Measurements from ENCODE around the gene DYNC2H1. TPM values are rescaled to one million over a fixed set of nuclear protein-coding genes. Genes with fewer than 3 reads are reported as not detected.

Gene DYNC2H1
- polyA plus RNA-seq, 1 donor (not counting 4 experiments of a cell fraction or from before 2014, with no cell fraction given) = 18.5 TPM

GRCh38 chr11:103441021-103441420 lies 331.8 kb downstream of the DYNC2H1 start:
- no peak overlapping the region for H2AFZ ChIP-seq (ENCODE audit: control insufficient read depth, low read length)

GRCh38 chr11:103448966-103449365 lies 339.7 kb downstream of the DYNC2H1 start:
- DNase-seq (ENCODE audit: low read depth, low spot score) = no peak
- H3K9me3 ChIP-seq (ENCODE audit: control insufficient read depth, low read depth, low read length) = no peaks in the 10 kb centered on the region
- H3K4me1 ChIP-seq (ENCODE audit: control insufficient read depth, extremely low read depth, insufficient read depth, low read length) = no peaks in the 10 kb centered on the region
- no peak for FAIRE-seq
- no peaks in the 10 kb centered on the region for H3K36me3 ChIP-seq (ENCODE audit: control insufficient read depth in 2 of 2, extremely low read depth in 1 of 2, insufficient read depth in 2 of 2, low read length in 2 of 2)
- H3K9ac ChIP-seq (ENCODE audit: control insufficient read depth, extremely low read depth, insufficient read depth, low read length) = no peak overlapping the region
- TF ChIP-seq EZH2 (IDR thresholded peaks at IDR 0.05; ENCODE audit: low read length) = no peak
- TF ChIP-seq CTCF (optimal IDR thresholded peaks at IDR 0.05 in 1 of 3, IDR thresholded peaks at IDR 0.05 in 1 of 3, conservative IDR thresholded peaks at IDR 0.05 in 1 of 3; ENCODE audit: extremely low read depth in 1 of 3, insufficient read depth in 2 of 3, low read length in 3 of 3) = no peak
- no peaks in the 10 kb centered on the region for H4K20me1 ChIP-seq (ENCODE audit: control insufficient read depth, extremely low read depth, insufficient read depth, low read length)
- dilution Hi-C loops (cut with MboI; ENCODE audit: extremely low pct_ligation_motif_present, low sequenced_read_pairs) = no loop called here
- H3K4me3 ChIP-seq (ENCODE audit: control insufficient read depth in 2 of 3, extremely low read depth in 1 of 3, insufficient read depth in 2 of 3, low read depth in 1 of 3, low read length in 3 of 3) = no peak overlapping the region
- no peak overlapping the region for H3K27ac ChIP-seq (ENCODE audit: control insufficient read depth, insufficient read depth, low read length)
- no peaks in the 10 kb centered on the region for H3K79me2 ChIP-seq (ENCODE audit: control insufficient read depth, insufficient read depth, low read length)
- no peaks in the 10 kb centered on the region for H3K27me3 ChIP-seq (ENCODE audit: control insufficient read depth, extremely low read depth, insufficient read depth, low read length)
- no peaks in the 10 kb centered on the region for H3K9me1 ChIP-seq (ENCODE audit: control insufficient read depth, extremely low read depth, insufficient read depth, low read length)
- H2AFZ ChIP-seq (ENCODE audit: control insufficient read depth, low read length) = no peak overlapping the region
- H3K4me2 ChIP-seq (ENCODE audit: control insufficient read depth, extremely low read depth, insufficient read depth, low read depth, low read length) = no peak overlapping the region

More at GRCh38 chr11:103441021-103441420, 331.8 kb downstream of the DYNC2H1 start:
- no peak overlapping the region for H3K4me3 ChIP-seq (ENCODE audit: control insufficient read depth in 2 of 3, extremely low read depth in 1 of 3, insufficient read depth in 2 of 3, low read depth in 1 of 3, low read length in 3 of 3)
- no peak for TF ChIP-seq CTCF (optimal IDR thresholded peaks at IDR 0.05 in 1 of 3, IDR thresholded peaks at IDR 0.05 in 1 of 3, conservative IDR thresholded peaks at IDR 0.05 in 1 of 3; ENCODE audit: extremely low read depth in 1 of 3, insufficient read depth in 2 of 3, low read length in 3 of 3)
- TF ChIP-seq EZH2 (IDR thresholded peaks at IDR 0.05; ENCODE audit: low read length) = no peak
- H3K79me2 ChIP-seq (ENCODE audit: control insufficient read depth, insufficient read depth, low read length) = no peaks in the 10 kb centered on the region
- H3K4me1 ChIP-seq (ENCODE audit: control insufficient read depth, extremely low read depth, insufficient read depth, low read length) = peaks cover 5% of the 10 kb centered on the region
- H4K20me1 ChIP-seq (ENCODE audit: control insufficient read depth, extremely low read depth, insufficient read depth, low read length) = no peaks in the 10 kb centered on the region
- DNase-seq (ENCODE audit: low read depth, low spot score) (no peak), FAIRE-seq (no peak)
- H3K4me2 ChIP-seq (ENCODE audit: control insufficient read depth, extremely low read depth, insufficient read depth, low read depth, low read length) = no peak overlapping the region
- H3K9ac ChIP-seq (ENCODE audit: control insufficient read depth, extremely low read depth, insufficient read depth, low read length) = no peak overlapping the region
- H3K27ac ChIP-seq (ENCODE audit: control insufficient read depth, insufficient read depth, low read length) = no peak overlapping the region
- H3K36me3 ChIP-seq (ENCODE audit: control insufficient read depth in 2 of 2, extremely low read depth in 1 of 2, insufficient read depth in 2 of 2, low read length in 2 of 2) = no peaks in the 10 kb centered on the region
- no peaks in the 10 kb centered on the region for H3K27me3 ChIP-seq (ENCODE audit: control insufficient read depth, extremely low read depth, insufficient read depth, low read length)
- dilution Hi-C loops (cut with MboI; ENCODE audit: extremely low pct_ligation_motif_present, low sequenced_read_pairs) = no loop called here
- no peaks in the 10 kb centered on the region for H3K9me3 ChIP-seq (ENCODE audit: control insufficient read depth, low read depth, low read length)
- no peaks in the 10 kb centered on the region for H3K9me1 ChIP-seq (ENCODE audit: control insufficient read depth, extremely low read depth, insufficient read depth, low read length)
